OCI-LY3 (cell line): ENCODE data around the gene ZEB1.

Experiments
- H2AFZ ChIP-seq: fragments of 200-600, 300-600 bp; shearing (Covaris generic); 2 replicates; pipeline ENCODE4 v1.6.0; 2014; ENCODE audit warnings: antibody characterized with exemption, low read depth, low read length
- H3K27ac ChIP-seq: fragments of 200-600, 300-600 bp; sonication (generic); 2 replicates; pipeline ENCODE4 v1.5.1; 2014; ENCODE audit warnings: mild to moderate bottlenecking, low read length, moderate library complexity, mixed read lengths
- H3K27me3 ChIP-seq: fragments of 200-600, 300-600 bp; sonication (generic); 2 replicates; pipeline ENCODE4 v1.6.1; 2014; ENCODE audit warnings: low read depth, low read length, mixed read lengths
- H3K36me3 ChIP-seq: fragments of 200-600, 300-600 bp; sonication (generic); replicated peaks from 2 replicates; pipeline ENCODE3; 2014; ENCODE audit warnings: low read depth, low read length, mixed read lengths
- H3K4me1 ChIP-seq: fragments of 300-600, 200-600 bp; sonication (generic); 2 replicates; pipeline ENCODE4 v1.6.1; 2014; ENCODE audit warnings: low read length, mixed read lengths
- H3K4me2 ChIP-seq: fragments of 200-600, 300-600 bp; sonication (generic); 2 replicates; pipeline ENCODE4 v1.6.1; 2014; ENCODE audit warnings: low read length, mixed read lengths
- H3K4me3 ChIP-seq: fragments of 300-600, 200-600 bp; sonication (generic); 2 replicates; pipeline ENCODE4 v1.5.1; 2014; ENCODE audit warnings: antibody characterized with exemption, mild to moderate bottlenecking, low read length, moderate library complexity
- H3K79me2 ChIP-seq: fragments of 300-600, 200-600 bp; shearing (Covaris generic); 2 replicates; pipeline ENCODE4 v1.6.1; 2014; ENCODE audit warnings: mild to moderate bottlenecking, low read length, mixed read lengths
- H3K9ac ChIP-seq: fragments of 300-600, 200-600 bp; shearing (Covaris generic); 2 replicates; pipeline ENCODE4 v1.6.0; 2014; ENCODE audit warnings: mild to moderate bottlenecking, low read length, moderate library complexity
- H3K9me3 ChIP-seq: fragments of 200-600, 300-600 bp; shearing (Covaris generic); 2 replicates; pipeline ENCODE4 v1.6.1; 2014; ENCODE audit warnings: low read length, mixed read lengths; ENCODE audit not compliant: insufficient read depth
- H4K20me1 ChIP-seq: fragments of 200-600, 300-600 bp; sonication (generic); 2 replicates; pipeline ENCODE4 v1.6.1; 2016; ENCODE audit warnings: low read length, mixed read lengths; ENCODE audit not compliant: insufficient read depth
- EZH2phosphoT487 ChIP-seq: fragments of 200-600 bp; shearing (Covaris generic); IDR thresholded peaks from 2 replicates; pipeline ENCODE4 v1.6.1; 2018; ENCODE audit warnings: antibody characterized with exemption, mixed run types, low read depth
- TF ChIP-seq, protein P1 (sequence below): fragments of 200-600, 300-600 bp; sonication (generic); IDR thresholded peaks from 2 replicates; pipeline ENCODE4 v1.5.1; 2014; ENCODE audit warnings: antibody characterized with exemption, low read length, low read depth

ZEB1 gene

DNA sequence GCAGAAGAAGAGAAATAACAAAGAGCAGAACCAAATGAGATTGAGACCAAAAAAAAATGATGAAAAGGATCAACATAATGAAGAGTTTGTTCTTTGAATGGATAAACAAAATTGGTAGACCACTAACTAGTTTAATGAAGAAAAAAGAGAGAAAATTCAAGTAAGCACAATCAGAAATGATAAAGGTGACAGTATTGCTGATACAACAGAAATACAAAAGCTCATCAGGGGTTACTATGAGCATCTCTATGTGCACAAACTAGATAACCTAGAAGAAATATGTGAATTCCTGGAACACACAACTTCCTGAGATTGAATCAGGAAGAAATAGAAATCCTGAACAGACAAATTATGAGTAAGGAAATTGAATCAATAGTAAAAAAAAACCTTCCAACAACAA lies 157.1 kb downstream of the ZEB1 start:
- Histone ChIP-seq H3K36me3 (no peaks in the 10 kb centered on the region), H3K79me2 (no peaks in the 10 kb centered on the region), H3K4me2 (no peak overlapping the region), H3K4me1 (no peaks in the 10 kb centered on the region), H3K9me3 (no peaks in the 10 kb centered on the region), H4K20me1 (0 out of 2 replicates have a peak, but pooled peaks cover 5% of the 10 kb centered on the region), H2AFZ (no peak overlapping the region), H3K27me3 (no peaks in the 10 kb centered on the region), H3K27ac (no peak overlapping the region), H3K9ac (no peak overlapping the region), H3K4me3 (no peak overlapping the region)
- TF ChIP-seq, protein P1, sequence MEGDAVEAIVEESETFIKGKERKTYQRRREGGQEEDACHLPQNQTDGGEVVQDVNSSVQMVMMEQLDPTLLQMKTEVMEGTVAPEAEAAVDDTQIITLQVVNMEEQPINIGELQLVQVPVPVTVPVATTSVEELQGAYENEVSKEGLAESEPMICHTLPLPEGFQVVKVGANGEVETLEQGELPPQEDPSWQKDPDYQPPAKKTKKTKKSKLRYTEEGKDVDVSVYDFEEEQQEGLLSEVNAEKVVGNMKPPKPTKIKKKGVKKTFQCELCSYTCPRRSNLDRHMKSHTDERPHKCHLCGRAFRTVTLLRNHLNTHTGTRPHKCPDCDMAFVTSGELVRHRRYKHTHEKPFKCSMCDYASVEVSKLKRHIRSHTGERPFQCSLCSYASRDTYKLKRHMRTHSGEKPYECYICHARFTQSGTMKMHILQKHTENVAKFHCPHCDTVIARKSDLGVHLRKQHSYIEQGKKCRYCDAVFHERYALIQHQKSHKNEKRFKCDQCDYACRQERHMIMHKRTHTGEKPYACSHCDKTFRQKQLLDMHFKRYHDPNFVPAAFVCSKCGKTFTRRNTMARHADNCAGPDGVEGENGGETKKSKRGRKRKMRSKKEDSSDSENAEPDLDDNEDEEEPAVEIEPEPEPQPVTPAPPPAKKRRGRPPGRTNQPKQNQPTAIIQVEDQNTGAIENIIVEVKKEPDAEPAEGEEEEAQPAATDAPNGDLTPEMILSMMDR: no peak
- no peak for TF ChIP-seq EZH2phosphoT487

DNA sequence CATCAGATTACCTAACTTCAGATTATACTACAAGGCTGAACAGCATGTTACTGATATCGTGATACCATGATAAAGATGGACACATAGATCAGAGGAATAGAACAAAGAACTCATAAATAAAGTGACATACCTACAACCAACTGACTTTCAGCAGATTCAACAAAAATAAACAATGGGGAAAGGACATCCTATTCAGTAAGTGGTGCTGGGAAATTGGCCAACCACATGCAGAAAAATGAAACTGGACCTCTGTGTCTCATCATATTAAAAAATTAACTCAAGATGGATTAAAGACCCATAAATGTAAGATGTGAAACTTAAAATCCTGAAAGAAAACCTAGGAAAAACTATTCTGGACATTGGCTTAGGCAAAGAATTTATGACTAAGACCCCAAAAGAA lies 158.6 kb downstream of the ZEB1 start:
- no peak for TF ChIP-seq EZH2phosphoT487
- TF ChIP-seq, protein P1: no peak
- no peaks in the 10 kb centered on the region for H3K79me2 ChIP-seq
- no peak overlapping the region for H3K4me3 ChIP-seq
- H3K4me1 ChIP-seq: no peaks in the 10 kb centered on the region
- no peak overlapping the region for H3K27ac ChIP-seq
- no peaks in the 10 kb centered on the region for H3K9me3 ChIP-seq
- 0 out of 2 replicates have a peak, but pooled peaks cover 5% of the 10 kb centered on the region for H4K20me1 ChIP-seq
- H3K27me3 ChIP-seq: no peaks in the 10 kb centered on the region
- H3K9ac ChIP-seq: no peak overlapping the region
- no peaks in the 10 kb centered on the region for H3K36me3 ChIP-seq
- H2AFZ ChIP-seq: no peak overlapping the region
- H3K4me2 ChIP-seq: no peak overlapping the region

DNA sequence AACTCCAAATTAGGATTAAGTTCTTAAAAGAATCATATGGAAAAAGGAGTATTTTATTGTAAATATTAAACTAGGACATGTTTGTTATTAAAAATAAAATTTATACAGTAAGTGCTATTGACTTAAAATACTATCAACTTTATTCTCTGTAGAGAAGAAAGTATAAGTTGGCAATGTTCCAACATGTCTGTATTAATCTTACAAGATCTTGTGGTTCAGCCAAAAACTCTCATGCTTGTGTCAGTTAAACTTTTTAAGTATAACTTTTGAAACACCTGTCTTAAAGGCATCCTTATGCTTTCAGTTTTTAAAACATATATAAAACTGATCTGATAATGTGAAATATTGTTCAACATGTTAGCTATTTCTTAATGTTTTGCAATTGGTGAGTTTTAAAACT lies 160.7 kb downstream of the ZEB1 start:
- no peak for TF ChIP-seq EZH2phosphoT487
- no peak overlapping the region for H3K9ac ChIP-seq

DNA sequence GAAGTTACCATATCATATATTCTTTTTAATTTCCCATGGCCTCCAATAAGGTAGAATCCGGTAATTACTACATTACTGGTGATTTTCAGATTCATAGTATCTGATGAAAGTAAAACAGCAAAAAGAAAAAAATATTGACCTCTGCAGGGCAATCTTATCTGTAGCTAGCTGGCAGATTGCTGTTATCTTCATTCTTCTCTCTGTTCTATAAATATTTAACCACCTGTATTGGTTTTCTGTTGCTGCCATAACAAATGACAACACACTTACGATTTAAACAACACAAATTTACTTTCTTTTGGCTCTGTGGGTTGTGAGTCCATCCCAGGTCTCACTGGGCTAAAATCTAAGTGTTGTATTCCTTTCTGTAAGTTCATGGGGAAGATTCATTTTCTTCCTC lies 164.5 kb downstream of the ZEB1 start:
- Histone ChIP-seq H3K4me2 (no peak overlapping the region), H2AFZ (no peak overlapping the region), H3K9ac (no peak overlapping the region), H3K4me3 (no peak overlapping the region), H4K20me1 (0 out of 2 replicates have a peak, but pooled peaks cover 5% of the 10 kb centered on the region), H3K36me3 (no peaks in the 10 kb centered on the region), H3K27ac (no peak overlapping the region), H3K79me2 (peaks cover 8% of the 10 kb centered on the region; the same call in 1 of the 2 replicates), H3K4me1 (no peaks in the 10 kb centered on the region), H3K27me3 (no peaks in the 10 kb centered on the region), H3K9me3 (no peaks in the 10 kb centered on the region)
- TF ChIP-seq, protein P1: no peak
- TF ChIP-seq EZH2phosphoT487: no peak

More for the DNA sequence above, 160.7 kb downstream of the ZEB1 start:
- Histone ChIP-seq H3K27me3 (no peaks in the 10 kb centered on the region), H4K20me1 (0 out of 2 replicates have a peak, but pooled peaks cover 5% of the 10 kb centered on the region), H3K4me1 (no peaks in the 10 kb centered on the region), H3K36me3 (no peaks in the 10 kb centered on the region), H3K4me2 (no peak overlapping the region), H3K4me3 (no peak overlapping the region), H2AFZ (no peak overlapping the region), H3K9me3 (no peaks in the 10 kb centered on the region), H3K79me2 (no peaks in the 10 kb centered on the region), H3K27ac (no peak overlapping the region)
